H1 (cell line): ENCODE data around the gene SIRT3. TPM values are rescaled to one million over a fixed set of nuclear protein-coding genes. Genes with fewer than 3 reads are reported as not detected.

Source experiments
- CTCF ChIA-PET: fragments of 300-600 bp; sonication (Branson Sonifier 250); formaldehyde crosslinking; loops from one replicate; lab custom pipeline; 2021; ENCODE audit not compliant: partially characterized antibody; lab: Charles Lee
- POLR2A ChIA-PET: fragments of 300-600 bp; sonication (Branson Sonifier 250); formaldehyde crosslinking; loops from one replicate; lab custom pipeline; 2021; ENCODE audit warnings: inconsistent platforms; ENCODE audit not compliant: partially characterized antibody; lab: Charles Lee
- DNase-seq, 2 experiments: peaks; one replicate each; pipeline versions ENCODE4 v3.0.0 to v3.0.0-alpha.2; 2010 to 2022; ENCODE audit warnings: low spot score in 2 of 2, low read depth in 1 of 2, mixed read lengths in 1 of 2
- FAIRE-seq: peaks from 2 replicates; lab custom pipeline; 2011; peaks lifted over from hg19 to GRCh38; lab: Jason Lieb, UNC
- H2AFZ ChIP-seq: 2 replicates; pipeline ENCODE4 v1.8.1; 2012; ENCODE audit warnings: low read length, inconsistent platforms
- H2AK5ac ChIP-seq: 2 replicates; pipeline ENCODE4 v1.6.1; 2013; ENCODE audit warnings: low read depth, low read length
- H2BK120ac ChIP-seq: replicated peaks from 2 replicates; pipeline ENCODE3; 2013; ENCODE audit warnings: low read depth, low read length, inconsistent platforms
- H2BK12ac ChIP-seq: 2 replicates; pipeline ENCODE4 v1.6.1; 2013; ENCODE audit warnings: low read depth, low read length
- H2BK15ac ChIP-seq: 2 replicates; pipeline ENCODE4 v1.6.1; 2013; ENCODE audit warnings: low read length
- H2BK20ac ChIP-seq: 2 replicates; pipeline ENCODE4 v1.6.1; 2013; ENCODE audit warnings: low read length
- H2BK5ac ChIP-seq: 2 replicates; pipeline ENCODE4 v1.6.1; 2013; ENCODE audit warnings: low read depth, low read length
- H3K14ac ChIP-seq: 2 replicates; pipeline ENCODE4 v1.6.1; 2013; ENCODE audit warnings: inconsistent platforms; ENCODE audit not compliant: insufficient read length
- H3K18ac ChIP-seq: 2 replicates; pipeline ENCODE4 v1.6.1; 2013; ENCODE audit warnings: low read length; ENCODE audit errors: extremely low read depth
- H3K23ac ChIP-seq: 2 replicates; pipeline ENCODE4 v1.6.1; 2013; ENCODE audit warnings: inconsistent platforms; ENCODE audit not compliant: insufficient read length
- H3K23me2 ChIP-seq: 2 replicates; pipeline ENCODE4 v1.6.1; 2013; ENCODE audit warnings: low read depth, low read length
- H3K27ac ChIP-seq: 2 replicates; pipeline ENCODE4 v1.6.1; 2011; ENCODE audit warnings: low read depth, low read length, inconsistent platforms
- H3K27me3 ChIP-seq, 4 experiments: replicated peaks in 1 of 4; 1 replicate in 1 of 4; 2 replicates in 3 of 4; pipeline versions ENCODE4 v1.6.1 to v1.8.1; 2011 to 2013; ENCODE audit warnings: low read length in 3 of 4, mild to moderate bottlenecking in 3 of 4, inconsistent platforms in 2 of 4, mixed read lengths in 2 of 4, moderate library complexity in 1 of 4; ENCODE audit not compliant: control insufficient read depth in 3 of 4, insufficient read depth in 3 of 4; ENCODE audit errors: extremely low read depth in 1 of 4
- H3K36me3 ChIP-seq, 4 experiments: 2 replicates each; pipeline versions ENCODE4 v1.6.1 to v1.8.1; 2011 to 2013; ENCODE audit warnings: mild to moderate bottlenecking in 4 of 4, low read length in 3 of 4, moderate library complexity in 2 of 4, control low read depth in 1 of 4, inconsistent platforms in 1 of 4; ENCODE audit not compliant: insufficient read depth in 4 of 4, control insufficient read depth in 2 of 4
- H3K4ac ChIP-seq: replicated peaks from 2 replicates; pipeline ENCODE3; 2013; ENCODE audit warnings: low read length, low read depth, mixed read lengths, inconsistent platforms; ENCODE audit not compliant: insufficient read length
- H3K4me1 ChIP-seq, 4 experiments: replicated peaks in 1 of 4; 1 replicate in 1 of 4; 2 replicates in 3 of 4; pipeline versions ENCODE4 v1.6.1 to v1.8.1; 2011 to 2013; ENCODE audit warnings: low read length in 3 of 4, inconsistent platforms in 2 of 4, mixed read lengths in 1 of 4; ENCODE audit not compliant: insufficient read depth in 4 of 4, control insufficient read depth in 3 of 4
- H3K4me2 ChIP-seq, 2 experiments: 2 replicates each; pipeline versions ENCODE4 v1.6.1 to v1.8.1; 2011 to 2013; ENCODE audit warnings: low read depth in 2 of 2, low read length in 2 of 2, control low read depth in 1 of 2, inconsistent platforms in 1 of 2, mild to moderate bottlenecking in 1 of 2; ENCODE audit not compliant: insufficient read depth in 1 of 2
- H3K4me3 ChIP-seq, 4 experiments: fragments of 200-600, 300-600 bp in 1 of 4; sonication (generic), shearing (Covaris generic), sonication (Bioruptor Twin) in 1 of 4; 2 replicates each; pipeline versions ENCODE4 v1.5.1 to v1.8.1; 2011 to 2016; ENCODE audit warnings: low read length in 4 of 4, low read depth in 3 of 4, control low read depth in 2 of 4, inconsistent platforms in 2 of 4, mild to moderate bottlenecking in 2 of 4, mixed read lengths in 1 of 4, moderate library complexity in 1 of 4; ENCODE audit not compliant: insufficient read depth in 2 of 4; ENCODE audit errors: extremely low read depth in 1 of 4
- H3K56ac ChIP-seq: replicated peaks from 2 replicates; pipeline ENCODE3; 2013; ENCODE audit warnings: low read depth, mild to moderate bottlenecking, mixed read lengths, low read length, inconsistent platforms; ENCODE audit not compliant: insufficient read length
- H3K79me1 ChIP-seq: 2 replicates; pipeline ENCODE4 v1.6.1; 2013; ENCODE audit warnings: low read depth, low read length, control low read depth
- H3K79me2 ChIP-seq, 2 experiments: 2 replicates each; pipeline versions ENCODE4 v1.6.1 to v1.8.1; 2012 to 2013; ENCODE audit warnings: low read length in 2 of 2, mild to moderate bottlenecking in 2 of 2, inconsistent platforms in 1 of 2; ENCODE audit not compliant: insufficient read depth in 2 of 2, control insufficient read depth in 1 of 2
- H3K9ac ChIP-seq, 4 experiments: replicated peaks in 1 of 4; 1 replicate in 1 of 4; 2 replicates in 3 of 4; pipeline versions ENCODE4 v1.6.1 to v1.8.1; 2011 to 2013; ENCODE audit warnings: low read depth in 3 of 4, low read length in 3 of 4, control low read depth in 2 of 4, mild to moderate bottlenecking in 2 of 4, moderate library complexity in 2 of 4, inconsistent platforms in 1 of 4; ENCODE audit errors: extremely low read depth in 1 of 4
- H3K9me3 ChIP-seq, 2 experiments: 2 replicates each; pipeline versions ENCODE4 v1.6.1 to v1.8.1; 2012 to 2013; ENCODE audit warnings: mild to moderate bottlenecking in 2 of 2, moderate library complexity in 2 of 2, control low read depth in 1 of 2, inconsistent platforms in 1 of 2, low read depth in 1 of 2, low read length in 1 of 2, mixed read lengths in 1 of 2; ENCODE audit not compliant: insufficient read depth in 2 of 2
- H4K20me1 ChIP-seq, 2 experiments: replicated peaks in 1 of 2; 2 replicates each; pipeline versions ENCODE3 to v1.8.1; 2011 to 2013; ENCODE audit warnings: inconsistent platforms in 2 of 2, low read length in 2 of 2, mild to moderate bottlenecking in 1 of 2; ENCODE audit not compliant: insufficient read depth in 2 of 2, control insufficient read depth in 1 of 2
- H4K5ac ChIP-seq: 2 replicates; pipeline ENCODE4 v1.6.1; 2013; ENCODE audit warnings: low read length, low read depth, mixed read lengths, inconsistent platforms; ENCODE audit not compliant: insufficient read length
- H4K8ac ChIP-seq: 2 replicates; pipeline ENCODE4 v1.8.0; 2013; ENCODE audit warnings: mild to moderate bottlenecking, moderate library complexity, low read length, inconsistent platforms; ENCODE audit not compliant: insufficient read depth; ENCODE audit errors: extremely low read depth
- H4K91ac ChIP-seq: replicated peaks from 2 replicates; pipeline ENCODE3; 2013; ENCODE audit warnings: low read length, mixed read lengths, inconsistent platforms; ENCODE audit not compliant: insufficient read length
- CHD2 ChIP-seq: IDR thresholded peaks from 2 replicates; pipeline ENCODE4 v1.6.1; 2012; ENCODE audit warnings: low read length, improper control_type of control experiment
- MAFK ChIP-seq: IDR thresholded peaks from 2 replicates; pipeline ENCODE4 v1.6.1; 2012; ENCODE audit warnings: low read depth, mild to moderate bottlenecking, improper control_type of control experiment, low read length
- PHF8 ChIP-seq: fragments of 200-600 bp; sonication (generic); conservative IDR thresholded peaks from 2 replicates; pipeline ENCODE4 v1.7.1; 2012; ENCODE audit warnings: low read depth, mild to moderate bottlenecking, inconsistent platforms, low read length, moderate library complexity
- POU5F1 ChIP-seq: IDR thresholded peaks from 2 replicates; pipeline ENCODE4 v1.6.1; 2011; ENCODE audit warnings: low read depth, mild to moderate bottlenecking, low read length, moderate library complexity
- RFX5 ChIP-seq: IDR thresholded peaks from 2 replicates; pipeline ENCODE4 v1.6.1; 2011; ENCODE audit warnings: low read depth, low read length, improper control_type of control experiment, borderline replicate concordance
- SP1 ChIP-seq: IDR thresholded peaks from 2 replicates; pipeline ENCODE4 v1.6.1; 2011; ENCODE audit warnings: low read depth, low read length
- SP4 ChIP-seq: IDR thresholded peaks from 2 replicates; pipeline ENCODE4 v1.6.1; 2012; ENCODE audit warnings: low read length, inconsistent platforms
- TCF12 ChIP-seq: IDR thresholded peaks from 2 replicates; pipeline ENCODE4 v1.6.1; 2011; ENCODE audit warnings: low read depth, mild to moderate bottlenecking, low read length
- WGBS, 2 experiments: shearing (Covaris generic) in 1 of 2; methylation state at CpG; one replicate each; pipeline versions ENCODE4 v1.1.6 to v1.1.7; 2013 to 2015; ENCODE audit warnings: low lambda C conversion rate in 2 of 2, mixed read lengths in 2 of 2, inconsistent platforms in 1 of 2, low coverage in 1 of 2, missing lambda C conversion rate in 1 of 2; ENCODE audit not compliant: insufficient replicate concordance in 2 of 2, insufficient coverage in 1 of 2, insufficient read length in 1 of 2; ENCODE audit errors: extremely low coverage in 1 of 2, missing lambda C conversion rate in 1 of 2; 5-methylcytosine and 5-hydroxymethylcytosine counted together
- polyA plus RNA-seq, 7 experiments: library from polyadenylated mRNA; depleted of rRNA in 3 of 7; stranded (reverse) in 5 of 7; unstranded in 2 of 7; fragments of >200 nt in 5 of 7; fragments of 200-250 nt in 2 of 7; gene quantifications; 1 replicate in 5 of 7; 2 replicates in 1 of 7; 4 replicates in 1 of 7; pipeline versions ENCODE4 v1.2.1 to v1.2.3, GENCODE V29; 2011 to 2013; ENCODE audit warnings: missing spikeins in 2 of 7, mixed read lengths in 2 of 7
- total RNA-seq: library from RNA; stranded (reverse); fragmentation: NEBNext Ultra II Directional; extraction: Animal tissue kit (Norgen Biotek cat#: 25700); gene quantifications from 2 replicates; pipeline ENCODE4 v1.2.1, GENCODE V29; 2021
- TF ChIP-seq, protein P1 (sequence below), 3 experiments: IDR thresholded peaks; 1 replicate in 2 of 3; 2 replicates in 1 of 3; pipeline versions ENCODE4 v1.5.1 to v1.6.1; 2011; ENCODE audit warnings: low read length in 3 of 3, mild to moderate bottlenecking in 3 of 3, inconsistent platforms in 2 of 3, low read depth in 1 of 3, moderate library complexity in 1 of 3; ENCODE audit not compliant: insufficient read depth in 1 of 3; ENCODE audit errors: control extremely low read depth in 1 of 3

SIRT3 gene
- total and polyA plus RNA-seq, 2 of the 8 experiments (the other 6 are each of a cell fraction or from before 2014, with no cell fraction given), result 14.3 to 21.6 TPM

DNA sequence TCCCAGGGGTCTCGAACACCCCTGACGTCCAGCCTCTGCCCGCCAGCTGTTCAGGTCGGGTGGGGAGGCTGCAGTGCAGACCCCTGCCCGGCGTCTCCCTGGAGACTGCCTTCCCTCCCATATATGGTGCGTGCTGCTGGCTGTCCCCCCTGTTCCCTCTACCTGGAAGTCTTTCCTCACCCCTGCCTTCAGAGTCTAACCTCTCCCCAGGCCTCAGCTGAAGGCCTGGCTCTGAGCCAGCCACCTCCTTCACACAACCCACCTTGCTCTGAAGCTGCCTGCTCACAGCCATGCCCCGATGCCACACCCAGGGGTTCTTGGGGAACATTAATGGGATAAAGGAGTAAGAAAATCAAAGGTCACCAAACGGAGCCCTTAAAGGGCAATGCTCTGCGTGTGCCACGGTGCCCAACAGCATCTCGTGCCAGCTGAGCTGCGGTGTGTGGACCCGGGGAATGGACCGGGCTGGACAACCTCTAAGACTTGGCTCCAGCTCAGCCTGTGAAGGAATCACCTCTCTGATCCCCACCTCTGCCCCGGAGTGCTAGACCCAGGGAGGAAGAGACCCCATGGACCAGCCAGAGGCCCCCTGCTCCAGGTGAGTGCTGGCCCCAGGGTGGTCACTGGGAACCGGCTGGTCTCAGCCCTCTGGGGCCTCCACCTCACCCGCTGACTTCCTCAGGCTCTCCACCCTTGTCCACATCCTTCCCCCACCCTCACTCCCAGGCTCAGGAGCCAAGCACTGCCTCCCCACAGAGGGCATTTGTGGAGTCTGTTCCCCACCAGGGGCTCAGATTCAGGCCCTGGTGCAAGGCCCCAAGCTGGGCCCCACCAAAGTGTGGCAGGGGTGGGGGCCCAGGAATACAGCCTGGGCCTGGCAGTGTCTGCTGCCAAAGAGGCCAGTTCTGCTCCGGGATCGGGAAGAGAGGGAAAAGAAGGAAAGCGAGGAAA is 42.1 kb upstream of the SIRT3 start, which contains the start of gene NLRP6:
NLRP6 (plus strand) TSS at position 407 of the 951 bp plus-strand sequence; CDS start at position 570, 163 bp downstream.
- H4K91ac ChIP-seq, result peak within 1 kb of the TSS; percentile 15
- H3K9me3 ChIP-seq, result no peaks in the 10 kb centered on the region
- FAIRE-seq (no peak), DNase-seq (no peak)
- H2BK20ac ChIP-seq, result no peak within 1 kb of the TSS
- no peak within 1 kb of the TSS for H2BK5ac ChIP-seq
- 94% methylated on average over 19 of the region's 21 CpGs; no CpG with 5 or more reads in 1 of the 2 experiments for WGBS, 2 experiments
- 0 out of 2 replicates have a peak within 1 kb of the TSS, but pooled peaks have one; percentile 17 for H2BK12ac ChIP-seq
- H3K23ac ChIP-seq, result no peak within 1 kb of the TSS
- H3K79me2 ChIP-seq, result no peaks in the 10 kb centered on the region
- H3K4me2 ChIP-seq, result no peak within 1 kb of the TSS; a peak in 1 of 4 replicates
- ChIA-PET CTCF (interaction anchor here (0.6 to 8.6 kb wide), 5 partner anchors 10 to 85 kb away, joined by 3 to 88 read pairs (median 3); no protein-coding TSS in a partner anchor), POLR2A (interaction anchor here (0.6 to 1.9 kb wide), 7 partner anchors 9 to 90 kb away, joined by 3 to 6 read pairs (median 4); partner anchors contain the start of genes BET1L, IFITM5, PGGHG and RIC8A)
- peak within 1 kb of the TSS; percentile 8; the same call in 1 of the 2 replicates for H2BK15ac ChIP-seq
- H4K20me1 ChIP-seq, result no peaks in the 10 kb centered on the region
- H3K9ac ChIP-seq, result no peak within 1 kb of the TSS
- no peak within 1 kb of the TSS for H2BK120ac ChIP-seq
- no peaks in the 10 kb centered on the region for H3K79me1 ChIP-seq
- H4K5ac ChIP-seq, result no peak within 1 kb of the TSS
- no peak within 1 kb of the TSS for H3K4me3 ChIP-seq
- H2AFZ ChIP-seq, result no peak within 1 kb of the TSS
- H3K4me1 ChIP-seq, result peaks cover 0 to 2% (median 0%) of the 10 kb centered on the region in 4 experiments; a peak in 2 of 7 replicates
- no peak within 1 kb of the TSS for H3K27ac ChIP-seq
- no peak within 1 kb of the TSS for H3K14ac ChIP-seq
- H3K36me3 ChIP-seq, result no peaks in the 10 kb centered on the region
- H2AK5ac ChIP-seq, result no peak within 1 kb of the TSS
- peaks cover 0 to 3% (median 1%) of the 10 kb centered on the region in 4 experiments; a peak in 2 of 7 replicates for H3K27me3 ChIP-seq
- no peak within 1 kb of the TSS for H3K56ac ChIP-seq
- H3K18ac ChIP-seq, result no peak within 1 kb of the TSS; the same call in 1 of the 2 replicates
- peak within 1 kb of the TSS; percentile 92; the same call in 1 of the 2 replicates for H4K8ac ChIP-seq
- H3K4ac ChIP-seq, result peak within 1 kb of the TSS; percentile 94
- no peaks in the 10 kb centered on the region for H3K23me2 ChIP-seq
- TF ChIP-seq CHD2 (no peak), RFX5 (no peak), MAFK (no peak), TCF12 (no peak), PHF8 (no peak), POU5F1 (no peak), SP4 (no peak), SP1 (no peak)
- TF ChIP-seq, protein P1, sequence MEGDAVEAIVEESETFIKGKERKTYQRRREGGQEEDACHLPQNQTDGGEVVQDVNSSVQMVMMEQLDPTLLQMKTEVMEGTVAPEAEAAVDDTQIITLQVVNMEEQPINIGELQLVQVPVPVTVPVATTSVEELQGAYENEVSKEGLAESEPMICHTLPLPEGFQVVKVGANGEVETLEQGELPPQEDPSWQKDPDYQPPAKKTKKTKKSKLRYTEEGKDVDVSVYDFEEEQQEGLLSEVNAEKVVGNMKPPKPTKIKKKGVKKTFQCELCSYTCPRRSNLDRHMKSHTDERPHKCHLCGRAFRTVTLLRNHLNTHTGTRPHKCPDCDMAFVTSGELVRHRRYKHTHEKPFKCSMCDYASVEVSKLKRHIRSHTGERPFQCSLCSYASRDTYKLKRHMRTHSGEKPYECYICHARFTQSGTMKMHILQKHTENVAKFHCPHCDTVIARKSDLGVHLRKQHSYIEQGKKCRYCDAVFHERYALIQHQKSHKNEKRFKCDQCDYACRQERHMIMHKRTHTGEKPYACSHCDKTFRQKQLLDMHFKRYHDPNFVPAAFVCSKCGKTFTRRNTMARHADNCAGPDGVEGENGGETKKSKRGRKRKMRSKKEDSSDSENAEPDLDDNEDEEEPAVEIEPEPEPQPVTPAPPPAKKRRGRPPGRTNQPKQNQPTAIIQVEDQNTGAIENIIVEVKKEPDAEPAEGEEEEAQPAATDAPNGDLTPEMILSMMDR (IDR thresholded peaks at IDR 0.05; ENCODE audit: control extremely low read depth in 1 of 3, insufficient read depth in 1 of 3, low read depth in 1 of 3, low read length in 3 of 3), result no peak
